GM13976 (cell line): Measurements from ENCODE around the gene KDM2B.

Source experiments
- DNase-seq: peaks from one replicate; pipeline ENCODE4 v3.0.0; 2012; ENCODE audit warnings: low spot score
- CTCF ChIP-seq: IDR thresholded peaks from 2 replicates; pipeline ENCODE4 v1.5.1; 2012; ENCODE audit warnings: borderline replicate concordance, mild to moderate bottlenecking; ENCODE audit not compliant: insufficient read depth; ENCODE audit errors: extremely low read depth, missing control alignments, control extremely low read depth
- in situ Hi-C: fragments of 300-500 bp; cut with MboI; formaldehyde crosslinking; loops from one replicate; pipeline ENCODE4 v1.12.0; 2022; ENCODE audit warnings: low sequenced_read_pairs, mixed read lengths, inconsistent platforms; ENCODE audit not compliant: unreplicated experiment

The KDM2B gene

GRCh38 chr12:121467638-121468498, 113.0 kb downstream of the KDM2B start:
- in situ Hi-C loops, result no loop called here
- DNase-seq, result peak; percentile 64

GRCh38 chr12:121466794-121467637, 113.8 kb downstream of the KDM2B start:
- peak; percentile 97 for DNase-seq
- in situ Hi-C loops, result no loop called here
- TF ChIP-seq CTCF, result no peak

More at GRCh38 chr12:121467638-121468498, 113.0 kb downstream of the KDM2B start:
- no peak for TF ChIP-seq CTCF

- peak; percentile 60 for DNase-seq
- in situ Hi-C loops, result no loop called here
These were observed 114.7 kb downstream of the KDM2B start for GRCh38 chr12:121465921-121466793.

GRCh38 chr12:121464331-121464730, 116.5 kb downstream of the KDM2B start:
- no peak for DNase-seq
- no peak for TF ChIP-seq CTCF
- in situ Hi-C loops, result no loop called here

More at GRCh38 chr12:121465921-121466793, 114.7 kb downstream of the KDM2B start:
- TF ChIP-seq CTCF, result no peak

GRCh38 chr12:121461048-121461447, 119.8 kb downstream of the KDM2B start:
- DNase-seq, result no peak
- no peak for TF ChIP-seq CTCF
- in situ Hi-C loops, result no loop called here

- in situ Hi-C loops, result no loop called here
- TF ChIP-seq CTCF, result no peak
- DNase-seq, result no peak
These were observed 124.3 kb downstream of the KDM2B start for GRCh38 chr12:121456551-121456950.
